Erythroblast (primary cell): Measurements from ENCODE around the gene RAB40C.

ENCODE experiments used
- DNase-seq, 2 experiments: peaks; one replicate each; lab custom pipeline; 2025; lab: John Stamatoyannopoulos, UW
- GATA1 ChIP-seq: IDR thresholded peaks from 2 replicates; pipeline ENCODE4 v1.6.1; 2011; ENCODE audit warnings: low read depth, mild to moderate bottlenecking, control low read depth, low read length, moderate library complexity
- POLR2A ChIP-seq: IDR thresholded peaks from 2 replicates; pipeline ENCODE4 v1.6.1; 2011; ENCODE audit warnings: mild to moderate bottlenecking, low read length

RAB40C gene

DNA sequence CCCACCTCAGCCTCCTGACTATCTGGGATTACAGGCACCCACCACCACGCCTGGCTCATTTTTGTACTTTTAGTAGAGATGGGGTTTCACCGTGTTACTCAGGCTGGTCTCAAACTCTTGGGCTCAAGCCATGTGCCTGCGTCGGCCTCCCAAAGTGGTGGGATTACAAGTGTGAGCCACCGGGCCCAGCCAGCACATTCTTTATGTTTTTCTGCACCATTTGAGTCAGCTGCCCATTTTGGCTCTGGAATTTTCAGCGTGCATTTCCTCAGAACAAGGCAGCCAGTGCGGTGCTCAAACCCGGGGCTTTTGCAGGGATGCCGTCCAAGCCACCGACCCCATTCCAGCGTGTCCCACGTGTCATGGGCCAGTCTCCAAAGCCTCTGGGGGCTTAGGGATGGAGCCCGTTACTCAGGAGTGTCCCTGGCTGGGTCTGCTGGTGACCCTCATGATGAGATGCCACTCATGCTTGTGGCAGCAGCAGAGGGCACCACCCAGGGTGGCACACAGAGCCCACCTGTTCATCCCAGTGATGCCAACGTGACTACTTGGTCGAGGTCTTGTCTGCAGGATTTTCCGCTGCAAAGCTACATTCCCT is 3.7 kb upstream of the RAB40C start:
- TF ChIP-seq POLR2A = no peak
- TF ChIP-seq GATA1 = no peak
- DNase-seq = no peak

DNA sequence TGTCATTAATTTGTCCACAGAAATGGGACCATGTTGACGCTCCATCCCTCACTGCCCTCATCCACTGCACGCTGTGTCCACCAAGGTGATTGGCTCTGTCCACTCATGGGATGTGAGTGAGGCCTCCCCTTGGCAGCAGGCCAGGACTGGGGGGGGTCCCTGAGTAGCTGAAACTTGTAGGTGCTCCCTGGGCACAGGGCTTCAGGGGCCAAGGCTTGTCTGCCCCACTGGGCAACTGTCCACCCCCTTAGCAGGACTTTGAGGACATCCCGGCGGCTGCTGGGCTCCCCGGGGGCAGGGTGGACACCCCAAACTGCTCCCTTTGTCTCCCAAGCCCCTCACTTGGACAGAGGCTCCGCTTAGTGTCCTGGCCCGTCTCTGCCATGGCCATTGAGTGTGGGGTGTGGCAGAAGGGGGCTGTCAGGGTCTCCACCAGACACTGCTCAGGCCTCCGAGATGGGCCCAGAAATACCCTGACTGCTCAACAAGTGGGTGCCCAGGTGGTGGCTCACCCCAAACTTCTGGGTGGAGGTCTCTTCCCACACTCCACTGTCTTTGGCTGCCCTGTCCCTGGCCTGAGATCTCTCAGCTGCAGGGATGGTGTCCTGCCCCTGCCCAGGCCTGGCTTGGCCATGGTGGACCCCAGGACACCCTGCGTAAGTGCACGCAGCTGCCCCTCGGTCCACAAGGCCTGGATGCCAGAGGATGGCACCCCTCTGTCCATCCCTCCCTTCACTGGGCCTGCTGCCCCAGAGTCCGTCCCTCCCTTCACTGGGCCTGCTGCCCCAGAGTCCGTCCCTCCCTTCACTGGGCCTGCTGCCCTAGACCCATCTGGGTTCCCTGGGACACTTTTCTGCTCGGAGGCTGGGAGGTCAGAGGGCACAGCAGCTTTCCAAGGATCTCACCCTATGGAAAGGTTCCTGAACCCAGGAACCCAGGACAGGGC is 2.9 kb upstream of the RAB40C start:
- TF ChIP-seq GATA1 (no peak), POLR2A (peak; percentile 82)

DNA sequence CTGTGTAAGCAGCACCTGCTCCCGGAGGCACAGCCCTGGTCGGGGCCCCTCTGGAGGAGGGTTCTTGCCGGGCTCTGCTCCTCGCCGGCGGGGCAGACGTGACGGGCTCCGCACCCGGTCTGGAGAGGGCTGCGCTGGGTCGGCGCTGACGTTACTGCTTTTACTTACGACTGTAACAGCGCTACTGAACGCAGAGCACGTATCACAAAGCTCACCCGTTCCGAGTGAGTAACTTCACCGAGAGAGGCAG is 1.3 kb upstream of the RAB40C start:
- DNase-seq = peak; percentile 83 to 87
- TF ChIP-seq GATA1 = no peak
- no peak for TF ChIP-seq POLR2A

More for the DNA sequence above, 2.9 kb upstream of the RAB40C start:
- peak in 1 of 2 experiments; percentile 38 for DNase-seq

DNA sequence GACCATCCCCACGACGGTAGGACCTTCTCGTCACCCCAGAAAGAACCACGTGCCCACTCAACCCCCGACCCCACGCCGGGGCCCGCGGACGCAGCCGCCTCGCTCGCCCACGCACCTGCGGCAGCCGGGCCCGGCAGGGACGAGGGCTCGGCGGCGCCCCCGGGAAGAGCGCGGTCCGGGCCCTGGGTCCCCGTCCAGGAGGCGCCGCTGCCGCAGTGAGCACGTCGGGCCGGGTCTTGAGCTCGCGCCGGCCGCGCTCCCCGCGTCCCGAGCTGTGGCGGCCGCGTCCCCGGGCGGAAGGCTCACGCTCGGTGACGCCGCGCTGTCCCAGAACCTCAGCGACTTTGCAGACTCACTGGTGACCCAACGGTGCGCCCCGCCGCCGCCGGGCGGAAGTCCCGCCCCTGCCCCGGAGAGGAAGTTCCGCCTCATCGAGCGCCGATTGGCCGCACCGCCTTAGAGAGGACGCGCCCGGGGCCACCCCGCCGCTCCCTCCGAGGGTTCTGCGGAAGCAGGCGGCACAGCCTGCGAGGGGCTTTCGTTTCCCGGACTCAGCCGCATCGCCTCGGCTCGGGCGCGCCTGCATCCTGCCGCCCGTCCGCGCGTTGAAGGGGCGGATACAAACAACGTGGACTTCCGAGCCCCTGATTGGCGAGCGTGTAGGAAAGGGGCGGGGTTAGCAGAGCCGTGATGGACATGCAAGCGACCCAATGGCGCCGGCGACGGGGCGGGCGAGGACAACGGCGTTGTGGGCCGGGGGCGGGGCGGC is 793 bp upstream of the RAB40C start:
- peak; percentile 98 to 99 for DNase-seq
- TF ChIP-seq POLR2A = peak; percentile 91
- no peak for TF ChIP-seq GATA1

DNA sequence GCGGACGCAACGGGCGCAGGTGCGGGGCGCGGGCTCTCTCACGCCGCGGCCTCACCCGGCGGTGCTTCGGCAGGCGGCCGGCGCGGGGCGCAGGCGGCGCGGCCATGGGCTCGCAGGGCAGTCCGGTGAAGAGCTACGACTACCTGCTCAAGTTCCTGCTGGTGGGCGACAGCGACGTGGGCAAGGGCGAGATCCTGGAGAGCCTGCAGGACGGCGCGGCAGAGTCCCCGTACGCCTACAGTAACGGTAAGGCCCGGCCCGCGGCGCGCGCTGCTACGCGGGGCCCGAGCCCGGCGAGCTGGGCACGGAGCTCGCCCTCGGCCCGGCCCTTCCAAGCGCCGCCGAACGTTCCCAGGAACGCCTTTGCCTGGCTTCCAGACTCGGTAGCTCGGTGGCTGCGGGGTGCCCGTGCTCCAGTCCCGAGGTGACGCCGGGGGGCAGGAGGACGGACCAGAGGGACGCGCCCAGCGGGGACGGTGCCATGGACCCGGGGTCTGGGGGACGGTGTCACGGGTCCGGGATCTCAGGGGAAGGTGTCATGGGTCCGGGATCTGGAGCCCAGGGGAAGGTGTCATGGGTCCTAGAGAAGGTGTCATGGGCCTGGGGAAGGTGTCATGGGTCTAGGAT is 435 bp downstream of the RAB40C start:
- TF ChIP-seq GATA1 (no peak), POLR2A (no peak)

DNA sequence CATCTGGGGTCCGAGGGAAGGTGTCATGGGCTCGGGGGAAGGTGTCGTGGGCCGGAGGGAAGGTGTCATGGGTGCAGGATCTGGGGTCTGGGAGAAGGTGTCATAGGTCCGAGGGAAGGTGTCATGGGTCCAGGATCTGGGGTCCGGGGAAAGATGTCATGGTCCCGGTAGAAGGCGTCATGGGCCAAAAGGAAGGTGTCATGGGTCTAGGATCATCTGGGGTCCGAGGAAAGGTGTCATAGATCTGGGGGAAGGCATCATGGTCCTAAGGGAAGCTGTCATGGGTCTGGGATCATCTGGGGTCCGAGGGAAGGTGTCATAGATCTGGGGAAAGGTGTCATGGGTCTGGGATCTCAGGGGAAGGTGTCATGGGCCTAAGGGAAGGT is 942 bp downstream of the RAB40C start:
- TF ChIP-seq GATA1 = no peak
- TF ChIP-seq POLR2A = no peak
- no peak for DNase-seq

More for the DNA sequence above, 435 bp downstream of the RAB40C start:
- DNase-seq = no peak

DNA sequence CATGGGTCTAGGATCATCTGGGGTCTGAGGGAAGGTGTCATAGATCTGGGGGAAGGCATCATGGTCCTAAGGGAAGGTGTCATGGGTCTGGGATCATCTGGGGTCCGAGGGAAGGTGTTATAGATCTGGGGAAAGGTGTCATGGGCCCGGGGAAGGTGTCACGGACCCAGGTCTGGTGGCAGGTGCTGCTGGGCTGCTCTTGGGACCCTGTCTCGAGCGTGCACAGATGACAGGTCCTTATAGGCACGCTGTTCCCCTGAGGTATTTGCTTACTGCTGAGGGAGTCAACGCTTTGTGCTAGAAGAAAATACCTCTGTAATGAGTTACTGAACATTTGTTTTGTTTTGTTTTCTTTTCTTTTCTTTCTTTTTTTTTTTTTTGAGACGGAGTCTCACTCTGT is 1.4 kb downstream of the RAB40C start:
- TF ChIP-seq GATA1 (no peak), POLR2A (no peak)
- DNase-seq = no peak

DNA sequence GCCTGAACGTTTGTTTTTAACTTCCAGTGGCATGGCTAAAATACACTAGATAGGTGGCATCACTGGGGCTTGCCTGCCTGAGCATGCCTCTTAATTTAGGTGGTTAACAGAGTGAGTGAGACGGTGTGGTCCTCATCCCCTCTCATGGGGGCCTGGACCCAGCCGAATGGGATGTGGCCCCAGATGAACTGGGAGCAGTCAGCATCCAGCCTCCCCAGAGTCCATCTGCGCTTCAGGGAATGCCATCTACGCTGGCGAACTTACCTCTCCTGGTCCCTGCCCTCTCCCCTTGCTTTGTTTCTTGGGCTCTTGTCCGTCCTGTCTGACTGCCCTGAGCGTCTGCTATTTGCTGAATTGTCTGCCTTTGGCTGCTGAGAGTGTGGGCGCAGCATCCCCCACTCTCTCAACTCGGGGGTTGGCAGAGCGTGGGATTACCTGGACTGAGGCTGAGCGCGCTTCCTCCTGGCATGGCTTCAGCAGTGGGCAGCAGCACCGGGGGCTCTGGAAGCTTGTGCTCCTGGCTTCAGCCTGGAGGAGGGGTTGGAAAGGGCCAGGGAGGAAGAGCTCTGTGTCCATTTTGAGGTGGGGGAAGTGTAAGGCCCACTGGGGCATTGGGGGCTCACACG is 2.1 kb downstream of the RAB40C start:
- no peak for DNase-seq
- TF ChIP-seq POLR2A (no peak), GATA1 (no peak)

DNA sequence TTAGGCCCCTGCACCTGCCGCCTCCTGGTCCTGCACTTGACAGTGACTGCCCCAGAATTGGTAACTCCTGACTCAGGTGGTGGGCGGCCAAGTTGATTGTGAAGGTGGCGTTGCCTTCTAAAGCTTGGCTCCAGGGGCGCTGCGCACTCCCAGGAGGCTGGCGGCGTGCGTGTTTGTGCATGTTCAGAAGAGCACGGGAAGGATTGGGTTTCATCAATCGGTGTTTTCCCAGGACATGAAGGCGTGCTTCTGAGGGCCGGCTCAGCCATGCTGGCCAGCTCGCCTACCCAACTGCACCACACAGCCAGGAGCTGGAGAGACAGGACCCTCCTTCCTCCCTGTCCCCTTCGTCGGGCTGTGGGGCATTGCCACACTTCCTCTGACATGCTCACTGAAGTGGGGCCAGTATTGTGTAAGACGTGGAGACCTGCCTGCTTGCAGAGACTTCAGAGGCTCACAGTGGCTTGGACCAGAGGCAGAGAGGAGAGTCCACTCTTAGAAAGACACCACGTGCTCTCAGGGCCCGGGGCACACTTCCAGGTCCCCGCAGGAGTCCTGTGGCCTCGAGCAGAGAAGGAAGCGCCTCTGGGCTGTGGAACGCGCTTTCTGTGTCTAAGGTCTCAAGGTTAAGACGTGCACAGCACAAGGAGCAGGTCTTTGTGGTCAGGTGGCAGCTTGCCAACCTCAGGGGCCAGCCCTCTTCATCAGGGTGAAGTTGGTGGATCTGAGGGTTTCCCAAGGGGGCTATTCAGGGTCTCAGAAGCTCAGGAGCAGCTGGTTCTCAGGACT is 2.8 kb downstream of the RAB40C start:
- TF ChIP-seq POLR2A = no peak
- TF ChIP-seq GATA1 = no peak
- no peak for DNase-seq

DNA sequence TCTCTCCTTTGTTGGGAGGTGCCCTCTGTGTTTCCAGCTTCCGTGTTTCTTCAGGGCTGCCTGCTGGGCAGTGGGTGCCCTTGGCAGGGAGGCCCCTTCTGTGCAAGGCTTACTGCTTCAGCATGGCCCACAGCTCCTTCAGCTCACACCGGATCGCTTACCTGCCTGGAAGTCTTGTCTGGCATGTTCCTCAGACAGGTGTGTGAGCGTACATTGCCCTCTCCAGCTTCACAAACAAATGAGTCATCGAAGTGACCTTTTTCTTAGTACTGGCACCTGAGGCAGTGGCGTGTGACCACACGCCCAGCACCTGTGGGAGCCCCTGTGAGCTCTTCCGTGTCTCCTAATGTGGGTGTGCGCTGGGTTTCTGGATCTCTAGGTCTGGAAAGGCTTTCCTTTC is 3.5 kb downstream of the RAB40C start:
- TF ChIP-seq GATA1 (no peak), POLR2A (no peak)
- DNase-seq = no peak

DNA sequence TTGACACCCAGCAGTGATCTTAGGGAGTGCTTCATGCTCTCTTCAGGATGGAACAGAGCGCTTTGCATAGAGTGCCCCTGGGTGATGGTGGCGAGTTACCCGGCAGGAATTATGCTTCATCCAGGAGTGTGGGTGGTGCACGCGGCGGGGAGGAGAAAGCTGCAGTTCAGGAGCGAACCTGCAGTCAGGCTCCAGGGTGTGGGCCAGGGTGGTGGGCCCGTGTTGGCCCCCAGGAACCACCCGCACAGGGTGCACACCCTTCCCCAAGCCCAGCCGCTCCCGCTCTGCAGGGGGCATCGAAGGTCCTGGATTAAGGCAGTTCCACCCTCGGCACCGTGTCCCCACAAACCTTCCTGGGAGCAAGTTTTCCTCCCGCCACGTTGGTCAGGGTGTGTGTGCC is 3.9 kb downstream of the RAB40C start:
- no peak for TF ChIP-seq POLR2A
- no peak for TF ChIP-seq GATA1
- DNase-seq = no peak

DNA sequence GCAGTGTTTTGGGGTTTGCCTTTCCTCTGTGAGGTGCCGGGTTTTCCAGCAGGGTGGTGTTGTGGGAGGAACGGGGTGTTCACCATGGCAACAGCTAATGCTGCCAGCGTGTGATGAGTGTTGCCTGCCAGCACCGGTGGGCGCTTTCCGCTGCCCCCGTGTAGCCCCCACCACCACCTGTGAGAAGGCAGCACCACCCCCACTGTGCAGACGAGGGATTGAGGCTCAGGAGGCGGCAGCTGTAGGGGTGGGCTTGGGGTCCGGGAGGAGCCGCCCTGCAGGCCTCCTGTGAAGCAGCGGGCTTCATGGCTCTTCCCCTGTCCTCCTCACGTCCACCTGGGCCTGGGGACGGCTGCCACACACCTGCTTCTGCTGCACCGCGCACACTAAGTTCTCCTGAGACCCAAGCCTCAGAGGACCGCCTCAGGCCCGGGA is 5.2 kb downstream of the RAB40C start:
- no peak for DNase-seq
- no peak for TF ChIP-seq POLR2A
- no peak for TF ChIP-seq GATA1
